Panc1 (cell line): ENCODE data around the gene ASCL1. TPM values are rescaled to one million over a fixed set of nuclear protein-coding genes. Genes with fewer than 3 reads are reported as not detected.

Experiments used
- ATAC-seq: fragments of 200-7000 bp; cut with Tn5 transposase; 2 replicates; pipeline ENCODE4 v1.9.1; 2020; ENCODE audit warnings: mild to moderate bottlenecking, moderate library complexity
- BruUV-seq: library from RNA; stranded (reverse); fragments of 400-500 nt; replicated peaks from 2 replicates; lab custom pipeline; 2021; lab: Mats Ljungman, UMichigan
- CTCF ChIA-PET: fragments of 300-600 bp; sonication (Branson Sonifier 250); formaldehyde crosslinking; loops from one replicate; lab custom pipeline; 2022; ENCODE audit warnings: antibody characterized with exemption; lab: Charles Lee
- POLR2A ChIA-PET: fragments of 300-600 bp; sonication (Branson Sonifier 250); formaldehyde crosslinking; loops from one replicate; lab custom pipeline; 2022; ENCODE audit warnings: antibody characterized with exemption; lab: Charles Lee
- DNase-seq: peaks from one replicate; pipeline ENCODE4 v3.0.0-alpha.2; 2010; ENCODE audit warnings: low read depth, low spot score
- H3K27ac ChIP-seq: 2 replicates; pipeline ENCODE4 v1.5.1; 2011; ENCODE audit warnings: mild to moderate bottlenecking, low read length, inconsistent platforms
- H3K27me3 ChIP-seq: fragments of 200-500 bp; sonication (Bioruptor generic); 2 replicates; pipeline ENCODE4 v1.6.0; 2014; ENCODE audit warnings: low read length, inconsistent platforms; ENCODE audit not compliant: control insufficient read depth, insufficient read depth
- H3K36me3 ChIP-seq: fragments of 200-500 bp; sonication (Bioruptor generic); 2 replicates; pipeline ENCODE4 v1.5.1; 2014; ENCODE audit warnings: inconsistent platforms, mild to moderate bottlenecking, low read length, moderate library complexity; ENCODE audit not compliant: control insufficient read depth, insufficient read depth
- H3K4me1 ChIP-seq: 2 replicates; pipeline ENCODE4 v1.5.1; 2011; ENCODE audit warnings: inconsistent platforms, mild to moderate bottlenecking, low read length, moderate library complexity; ENCODE audit not compliant: control insufficient read depth, insufficient read depth
- H3K4me3 ChIP-seq, 2 experiments: 2 replicates each; pipeline ENCODE4 v1.5.1; 2011 to 2012; ENCODE audit warnings: low read depth in 2 of 2, low read length in 2 of 2, mild to moderate bottlenecking in 2 of 2, inconsistent platforms in 1 of 2, moderate library complexity in 1 of 2
- H3K9me3 ChIP-seq: fragments of 200-500 bp; sonication (Bioruptor generic); 2 replicates; pipeline ENCODE4 v1.5.1; 2014; ENCODE audit warnings: low read depth, mild to moderate bottlenecking, inconsistent platforms, low read length, moderate library complexity; ENCODE audit not compliant: control insufficient read depth, insufficient read depth
- POLR2AphosphoS5 ChIP-seq: IDR thresholded peaks from 2 replicates; pipeline ENCODE4 v1.6.1; 2012; ENCODE audit warnings: mild to moderate bottlenecking, low read depth, low read length, moderate library complexity
- SIN3A ChIP-seq: IDR thresholded peaks from 2 replicates; pipeline ENCODE4 v1.6.1; 2012; ENCODE audit warnings: low read depth, mild to moderate bottlenecking, low read length, moderate library complexity, borderline replicate concordance; ENCODE audit not compliant: insufficient read depth
- TCF7L2 ChIP-seq: IDR thresholded peaks from 2 replicates; pipeline ENCODE4 v1.6.1; 2011; ENCODE audit warnings: mild to moderate bottlenecking, low read depth, low read length, inconsistent platforms
- in situ Hi-C: cut with HindIII; loops from 2 replicates; pipeline ENCODE4 v1.10.0; 2016; ENCODE audit warnings: low sequenced_read_pairs, low pct_unique_long_range_greater_than_20kb
- intact Hi-C: fragments of 100-400 bp; cut with micrococcal nuclease; formaldehyde crosslinking; loops from one replicate; pipeline ENCODE4 v1.10.0; 2022; ENCODE audit not compliant: unreplicated experiment
- total RNA-seq: library from RNA; stranded (reverse); gene quantifications from one replicate; pipeline ENCODE4 v1.2.1, GENCODE V29; 2021; ENCODE audit not compliant: unreplicated experiment
- TF ChIP-seq, protein P1 (sequence below): fragments of 450-650 bp; IDR thresholded peaks from 2 replicates; pipeline ENCODE4 v1.5.1; 2017; ENCODE audit warnings: mild to moderate bottlenecking
- TF ChIP-seq, protein P2 (sequence below), 2 experiments: IDR thresholded peaks; 2 replicates each; pipeline ENCODE4 v1.6.1; 2011 to 2012; ENCODE audit warnings: low read depth in 2 of 2, control low read depth in 1 of 2, low read length in 1 of 2, mild to moderate bottlenecking in 1 of 2, moderate library complexity in 1 of 2; ENCODE audit not compliant: insufficient read depth in 1 of 2

Gene ASCL1
- total RNA-seq, 1 experiment from 2014 or later = not detected

DNA sequence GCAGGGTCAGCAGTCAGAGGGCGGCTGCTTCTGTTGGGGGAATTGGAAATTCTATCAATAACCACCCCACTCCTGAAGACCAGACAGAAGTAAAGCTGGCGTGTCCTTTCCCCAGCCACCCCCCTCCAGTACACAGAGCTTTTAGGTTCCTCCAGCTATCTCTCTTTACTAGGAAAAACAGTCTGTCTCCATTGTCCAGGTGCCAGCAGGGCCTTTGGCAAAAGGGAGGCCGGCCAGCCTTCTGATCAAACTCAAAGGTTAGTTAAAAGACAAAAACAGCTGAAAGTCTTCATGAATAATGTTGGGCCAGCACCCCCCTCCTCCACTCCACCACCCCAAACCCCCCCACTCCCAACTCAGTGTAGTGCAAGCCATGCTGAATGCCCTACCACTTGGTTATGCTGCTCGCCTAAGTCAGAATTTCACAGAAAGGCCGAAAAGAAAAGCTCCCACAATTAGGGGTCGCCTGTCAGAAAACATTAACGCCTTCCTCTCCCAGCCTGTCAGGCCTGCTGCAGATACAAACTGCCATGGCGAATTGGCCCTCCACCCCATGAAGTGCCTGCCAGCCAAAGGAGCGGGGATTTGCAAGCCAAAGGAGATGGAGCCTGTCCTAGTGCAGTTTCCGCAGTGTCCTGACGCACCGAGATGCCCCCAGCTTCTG lies 8.9 kb downstream of the ASCL1 start:
- ChIA-PET POLR2A (no interaction called here), CTCF (no interaction called here)
- Histone ChIP-seq H3K9me3 (no peaks in the 10 kb centered on the region), H3K27ac (no peak overlapping the region), H3K4me3 (no peak overlapping the region), H3K36me3 (no peaks in the 10 kb centered on the region), H3K4me1 (no peaks in the 10 kb centered on the region), H3K27me3 (peaks cover 22% of the 10 kb centered on the region)
- DNase-seq = no peak
- no peak for ATAC-seq
- BruUV-seq = no TSS peak
- intact Hi-C loops (no loop called here), in situ Hi-C loops (no loop called here)
- TF ChIP-seq SIN3A (no peak), POLR2AphosphoS5 (no peak), TCF7L2 (no peak)
- TF ChIP-seq, protein P1, sequence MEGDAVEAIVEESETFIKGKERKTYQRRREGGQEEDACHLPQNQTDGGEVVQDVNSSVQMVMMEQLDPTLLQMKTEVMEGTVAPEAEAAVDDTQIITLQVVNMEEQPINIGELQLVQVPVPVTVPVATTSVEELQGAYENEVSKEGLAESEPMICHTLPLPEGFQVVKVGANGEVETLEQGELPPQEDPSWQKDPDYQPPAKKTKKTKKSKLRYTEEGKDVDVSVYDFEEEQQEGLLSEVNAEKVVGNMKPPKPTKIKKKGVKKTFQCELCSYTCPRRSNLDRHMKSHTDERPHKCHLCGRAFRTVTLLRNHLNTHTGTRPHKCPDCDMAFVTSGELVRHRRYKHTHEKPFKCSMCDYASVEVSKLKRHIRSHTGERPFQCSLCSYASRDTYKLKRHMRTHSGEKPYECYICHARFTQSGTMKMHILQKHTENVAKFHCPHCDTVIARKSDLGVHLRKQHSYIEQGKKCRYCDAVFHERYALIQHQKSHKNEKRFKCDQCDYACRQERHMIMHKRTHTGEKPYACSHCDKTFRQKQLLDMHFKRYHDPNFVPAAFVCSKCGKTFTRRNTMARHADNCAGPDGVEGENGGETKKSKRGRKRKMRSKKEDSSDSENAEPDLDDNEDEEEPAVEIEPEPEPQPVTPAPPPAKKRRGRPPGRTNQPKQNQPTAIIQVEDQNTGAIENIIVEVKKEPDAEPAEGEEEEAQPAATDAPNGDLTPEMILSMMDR = no peak

DNA sequence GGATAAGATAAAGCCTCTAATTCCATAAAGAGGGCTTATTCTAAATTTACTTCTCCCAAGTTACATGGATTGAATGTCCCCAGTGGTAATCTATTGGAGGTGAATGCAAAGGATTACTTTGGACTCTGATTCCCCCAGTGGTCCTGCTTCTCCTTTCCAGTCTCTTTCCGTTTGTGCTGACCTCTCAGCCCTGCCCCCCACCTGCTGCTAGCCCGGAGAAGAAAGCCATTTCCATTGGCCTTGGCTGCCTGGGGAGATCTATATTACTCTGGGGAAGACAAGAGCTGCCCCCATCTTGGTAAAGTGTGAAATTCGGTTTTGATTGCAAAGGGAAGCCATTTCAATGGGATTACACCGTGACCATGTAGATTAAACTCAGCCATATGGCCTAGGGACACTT lies 13.3 kb downstream of the ASCL1 start:
- Histone ChIP-seq H3K9me3 (no peaks in the 10 kb centered on the region), H3K4me3 (no peak overlapping the region), H3K4me1 (no peaks in the 10 kb centered on the region), H3K36me3 (no peaks in the 10 kb centered on the region), H3K27me3 (peaks cover 4% of the 10 kb centered on the region; the same call in 1 of the 2 replicates), H3K27ac (no peak overlapping the region)
- in situ Hi-C loops = no loop called here
- BruUV-seq = no TSS peak
- intact Hi-C loops = no loop called here
- ChIA-PET POLR2A (no interaction called here), CTCF (no interaction called here)
- DNase-seq (no peak), ATAC-seq (no peak)
- no peak for TF ChIP-seq SIN3A
- TF ChIP-seq, protein P1 = no peak
- TF ChIP-seq, protein P2, sequence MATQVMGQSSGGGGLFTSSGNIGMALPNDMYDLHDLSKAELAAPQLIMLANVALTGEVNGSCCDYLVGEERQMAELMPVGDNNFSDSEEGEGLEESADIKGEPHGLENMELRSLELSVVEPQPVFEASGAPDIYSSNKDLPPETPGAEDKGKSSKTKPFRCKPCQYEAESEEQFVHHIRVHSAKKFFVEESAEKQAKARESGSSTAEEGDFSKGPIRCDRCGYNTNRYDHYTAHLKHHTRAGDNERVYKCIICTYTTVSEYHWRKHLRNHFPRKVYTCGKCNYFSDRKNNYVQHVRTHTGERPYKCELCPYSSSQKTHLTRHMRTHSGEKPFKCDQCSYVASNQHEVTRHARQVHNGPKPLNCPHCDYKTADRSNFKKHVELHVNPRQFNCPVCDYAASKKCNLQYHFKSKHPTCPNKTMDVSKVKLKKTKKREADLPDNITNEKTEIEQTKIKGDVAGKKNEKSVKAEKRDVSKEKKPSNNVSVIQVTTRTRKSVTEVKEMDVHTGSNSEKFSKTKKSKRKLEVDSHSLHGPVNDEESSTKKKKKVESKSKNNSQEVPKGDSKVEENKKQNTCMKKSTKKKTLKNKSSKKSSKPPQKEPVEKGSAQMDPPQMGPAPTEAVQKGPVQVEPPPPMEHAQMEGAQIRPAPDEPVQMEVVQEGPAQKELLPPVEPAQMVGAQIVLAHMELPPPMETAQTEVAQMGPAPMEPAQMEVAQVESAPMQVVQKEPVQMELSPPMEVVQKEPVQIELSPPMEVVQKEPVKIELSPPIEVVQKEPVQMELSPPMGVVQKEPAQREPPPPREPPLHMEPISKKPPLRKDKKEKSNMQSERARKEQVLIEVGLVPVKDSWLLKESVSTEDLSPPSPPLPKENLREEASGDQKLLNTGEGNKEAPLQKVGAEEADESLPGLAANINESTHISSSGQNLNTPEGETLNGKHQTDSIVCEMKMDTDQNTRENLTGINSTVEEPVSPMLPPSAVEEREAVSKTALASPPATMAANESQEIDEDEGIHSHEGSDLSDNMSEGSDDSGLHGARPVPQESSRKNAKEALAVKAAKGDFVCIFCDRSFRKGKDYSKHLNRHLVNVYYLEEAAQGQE (IDR thresholded peaks at IDR 0.05; ENCODE audit: insufficient read depth in 1 of 2, low read depth in 2 of 2, low read length in 1 of 2) = no peak
